GM12801 (cell line): Measurements from ENCODE around the gene SUPT4H1.

Experiments used
- CTCF ChIP-seq: IDR thresholded peaks from one replicate; pipeline ENCODE4 v1.5.1; 2011; ENCODE audit warnings: control low read depth; ENCODE audit not compliant: insufficient read length; ENCODE audit errors: extremely low read depth

SUPT4H1 gene

GRCh38 chr17:58308985-58309917 lies 42.8 kb downstream of the SUPT4H1 start:
- no peak for TF ChIP-seq CTCF

- no peak for TF ChIP-seq CTCF
Observed at GRCh38 chr17:58308173-58308984, 43.6 kb downstream of the SUPT4H1 start.

DNA sequence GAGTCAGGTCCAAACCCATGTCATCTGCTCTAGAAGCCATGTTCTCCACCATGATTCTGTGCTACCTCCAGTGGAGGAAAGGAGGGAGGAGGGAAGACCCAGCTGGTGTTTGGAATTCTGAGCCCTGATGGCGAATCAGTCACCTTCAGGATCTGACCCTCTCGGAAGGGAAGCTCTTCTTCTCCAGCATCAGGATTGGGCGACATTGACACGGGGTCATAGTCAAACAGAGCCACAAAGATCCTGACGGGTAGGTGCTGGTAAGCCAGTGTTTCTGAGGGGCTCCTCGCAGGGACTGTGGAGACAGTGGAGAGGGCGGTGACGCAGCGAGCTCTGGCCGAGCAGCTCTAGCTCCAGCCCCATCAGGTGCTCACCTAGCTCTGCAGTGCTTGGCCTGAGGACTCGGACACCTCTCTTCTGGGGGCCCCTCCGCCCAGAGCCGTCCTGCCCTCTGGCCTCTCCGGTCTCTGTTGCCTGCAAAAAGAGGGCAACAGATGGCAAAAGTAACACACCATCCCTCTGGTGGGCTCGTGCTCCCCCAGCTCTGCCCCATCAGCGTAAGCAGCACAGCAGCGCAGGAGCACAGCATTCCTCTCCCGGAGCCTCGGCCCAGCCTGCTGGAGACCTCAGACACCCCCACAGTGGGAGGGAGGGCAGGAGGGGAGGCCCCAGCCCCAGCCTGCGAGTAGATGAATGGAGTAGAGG lies 44.4 kb downstream of the SUPT4H1 start:
- TF ChIP-seq CTCF = no peak

GRCh38 chr17:58306131-58306951 lies 45.7 kb downstream of the SUPT4H1 start:
- TF ChIP-seq CTCF = no peak

DNA sequence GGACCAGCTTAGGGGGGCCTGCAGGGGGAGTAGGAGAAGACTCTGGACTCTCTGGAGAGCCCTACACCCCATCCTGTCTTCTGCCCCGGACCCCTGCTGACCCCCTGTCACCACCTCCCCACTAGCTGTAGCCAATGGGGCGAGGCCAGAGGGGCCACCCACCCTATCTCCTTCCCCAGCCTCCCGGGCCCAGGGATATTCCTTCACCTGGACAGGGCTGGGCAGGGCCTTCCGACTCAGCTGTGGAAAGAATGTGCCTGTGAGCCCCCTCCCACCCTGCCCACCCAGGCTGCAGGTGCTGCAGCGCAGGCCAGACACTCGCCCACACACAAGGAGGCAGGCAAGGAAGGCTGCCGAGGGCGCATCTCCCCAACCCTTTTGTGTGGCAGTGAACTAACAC lies 46.4 kb downstream of the SUPT4H1 start:
- no peak for TF ChIP-seq CTCF

- no peak for TF ChIP-seq CTCF
Observed at GRCh38 chr17:58304750-58305486, 47.1 kb downstream of the SUPT4H1 start.
